K562 (cell line): Measurements from ENCODE around the gene LTBP2. TPM values are rescaled to one million over a fixed set of nuclear protein-coding genes. Genes with fewer than 3 reads are reported as not detected.

Source experiments
- ATF1 ChIP-seq, 2 experiments: fragments of 450-650 bp in 1 of 2; IDR thresholded peaks; 2 replicates each; pipeline ENCODE4 v1.6.1; 2016; ENCODE audit warnings: missing compliant biosample characterization in 1 of 2, missing genetic modification characterization in 1 of 2
- BCOR ChIP-seq: fragments of 450-650 bp; IDR thresholded peaks from 2 replicates; pipeline ENCODE4 v1.6.1; 2016
- ERF ChIP-seq: fragments of 450-650 bp; formaldehyde crosslinking; IDR thresholded peaks from 2 replicates; pipeline ENCODE4 v1.4.0; 2020; ENCODE audit warnings: mild to moderate bottlenecking, mixed read lengths
- ESRRA ChIP-seq: fragments of 450-650 bp; IDR thresholded peaks from 2 replicates; pipeline ENCODE4 v1.6.1; 2014; ENCODE audit warnings: low read depth, mild to moderate bottlenecking, moderate library complexity, borderline replicate concordance
- HNRNPK ChIP-seq: fragments of 200-400 bp; formaldehyde crosslinking; IDR thresholded peaks from one replicate; pipeline ENCODE4 v1.6.1; 2018; ENCODE audit warnings: mild to moderate bottlenecking, low read depth, low read length; ENCODE audit not compliant: poor library complexity, severe bottlenecking
- MEIS2 ChIP-seq: fragments of 450-650 bp; IDR thresholded peaks from 2 replicates; pipeline ENCODE4 v1.6.1; 2014; ENCODE audit warnings: mild to moderate bottlenecking; ENCODE audit not compliant: partially characterized antibody
- RBM14 ChIP-seq: fragments of 200-400 bp; formaldehyde crosslinking; IDR thresholded peaks from 2 replicates; pipeline ENCODE4 v1.6.1; 2018; ENCODE audit warnings: low read depth, mild to moderate bottlenecking, low read length, moderate library complexity, borderline replicate concordance; ENCODE audit not compliant: insufficient read depth
- YY1 ChIP-seq, 3 experiments: IDR thresholded peaks; 2 replicates each; pipeline ENCODE4 v1.6.1; 2011; ENCODE audit warnings: low read length in 2 of 3, mild to moderate bottlenecking in 2 of 3, moderate library complexity in 2 of 3, borderline replicate concordance in 1 of 3, control low read depth in 1 of 3, low read depth in 1 of 3; ENCODE audit not compliant: insufficient read depth in 3 of 3, insufficient replicate concordance in 2 of 3, control insufficient read depth in 1 of 3, insufficient read length in 1 of 3; ENCODE audit errors: extremely low read depth in 1 of 3
- ZNF23 ChIP-seq: fragments of 250-450 bp; sonication (Bioruptor Pico); IDR thresholded peaks from 2 replicates; pipeline ENCODE4 v1.4.0; 2020; ENCODE audit warnings: mild to moderate bottlenecking
- polyA plus RNA-seq, 8 experiments: library from polyadenylated mRNA; depleted of rRNA in 4 of 8; stranded (reverse) in 5 of 8; unstranded in 3 of 8; fragments of >200 nt; fragmentation: Nextera tagmentation in 2 of 8; fragmentation: Illumina TruSeq in 1 of 8; extraction: Ambion mirVana in 2 of 8; extraction: Trizol in 1 of 8; gene quantifications; 2 replicates each; pipeline versions ENCODE4 v1.2.1 to v1.2.3, GENCODE V29; 2011 to 2014; ENCODE audit warnings: inconsistent platforms in 1 of 8, missing spikeins in 1 of 8
- total RNA-seq, 7 experiments: library from RNA; depleted of rRNA in 6 of 7; stranded (reverse); fragments of >200 nt in 6 of 7; fragmentation: Illumina TruSeq in 2 of 7; extraction: Trizol in 2 of 7; gene quantifications; 2 replicates each; pipeline versions ENCODE4 v1.2.1 to v1.2.3, GENCODE V29; 2011 to 2021; ENCODE audit warnings: low replicate concordance in 1 of 7
- TF ChIP-seq, protein P1 (sequence below), 2 experiments: fragments of 450-650 bp; IDR thresholded peaks; 2 replicates each; pipeline ENCODE4 v1.6.1; 2018; ENCODE audit warnings: mild to moderate bottlenecking in 2 of 2, low read depth in 1 of 2; ENCODE audit not compliant: partially characterized antibody in 2 of 2

LTBP2 gene
- total and polyA plus RNA-seq, 9 of the 15 experiments (the other 6 are each of a cell fraction or from before 2014, with no cell fraction given), result under 0.01 to 0.18 (median 0.03) TPM; not detected in 3

DNA sequence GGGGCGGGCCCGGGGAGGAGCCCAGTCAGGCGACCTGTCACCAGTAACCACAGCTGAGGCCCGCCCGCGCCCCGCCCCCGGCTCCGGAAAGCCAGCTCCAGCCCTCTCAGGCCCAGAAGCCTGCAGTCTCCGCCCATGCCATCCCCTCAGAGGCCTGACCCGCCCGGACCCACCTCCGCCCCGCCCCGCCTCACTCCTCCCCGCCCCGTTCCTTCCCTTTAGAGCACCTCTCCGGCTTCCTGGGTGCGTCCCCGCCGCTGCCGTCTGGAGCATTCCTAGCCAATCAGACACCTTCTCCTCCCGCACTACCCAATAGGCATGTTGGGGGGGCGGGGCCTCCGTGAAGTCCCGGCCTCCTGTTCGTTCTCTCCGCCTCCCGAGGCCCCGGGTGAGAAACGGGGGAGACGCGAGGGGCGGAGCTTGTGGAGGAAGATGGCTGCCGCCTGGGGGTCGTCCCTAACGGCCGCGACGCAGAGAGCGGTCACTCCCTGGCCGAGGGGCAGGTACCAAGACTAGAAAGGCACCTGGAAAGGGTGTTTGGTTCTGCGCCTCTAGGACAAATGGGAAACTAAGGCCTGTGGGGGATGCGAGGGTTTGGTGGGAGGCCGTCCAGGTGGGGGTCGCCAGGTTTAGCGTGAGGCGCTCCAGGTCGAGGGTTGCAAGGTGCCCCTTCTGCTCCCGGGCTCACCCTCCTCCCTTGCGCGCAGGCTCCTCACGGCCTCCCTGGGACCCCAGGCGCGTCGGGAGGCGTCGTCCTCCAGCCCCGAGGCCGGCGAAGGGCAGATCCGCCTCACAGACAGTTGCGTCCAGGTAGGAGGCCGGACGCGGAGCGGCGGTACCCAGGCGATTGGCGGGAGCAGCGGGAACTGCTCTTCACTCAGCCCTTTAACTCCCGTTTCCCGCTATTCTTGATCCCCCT is 118.4 kb downstream of the LTBP2 start, which contains the start of gene ISCA2 (continued):
- TF ChIP-seq ERF (CRISPR knock-in tag), result 0 out of 2 replicates have a peak, but pooled peaks have one; percentile 71
- TF ChIP-seq HNRNPK, result no peak
- TF ChIP-seq MEIS2, result peak; percentile 62
- no peak for TF ChIP-seq ATF1 (CRISPR knock-in tag; IDR thresholded peaks at IDR 0.05)
- peak; percentile 34; the same call in 1 of the 2 replicates for TF ChIP-seq ATF1 (tag; IDR thresholded peaks at IDR 0.05)
- TF ChIP-seq, protein P1, sequence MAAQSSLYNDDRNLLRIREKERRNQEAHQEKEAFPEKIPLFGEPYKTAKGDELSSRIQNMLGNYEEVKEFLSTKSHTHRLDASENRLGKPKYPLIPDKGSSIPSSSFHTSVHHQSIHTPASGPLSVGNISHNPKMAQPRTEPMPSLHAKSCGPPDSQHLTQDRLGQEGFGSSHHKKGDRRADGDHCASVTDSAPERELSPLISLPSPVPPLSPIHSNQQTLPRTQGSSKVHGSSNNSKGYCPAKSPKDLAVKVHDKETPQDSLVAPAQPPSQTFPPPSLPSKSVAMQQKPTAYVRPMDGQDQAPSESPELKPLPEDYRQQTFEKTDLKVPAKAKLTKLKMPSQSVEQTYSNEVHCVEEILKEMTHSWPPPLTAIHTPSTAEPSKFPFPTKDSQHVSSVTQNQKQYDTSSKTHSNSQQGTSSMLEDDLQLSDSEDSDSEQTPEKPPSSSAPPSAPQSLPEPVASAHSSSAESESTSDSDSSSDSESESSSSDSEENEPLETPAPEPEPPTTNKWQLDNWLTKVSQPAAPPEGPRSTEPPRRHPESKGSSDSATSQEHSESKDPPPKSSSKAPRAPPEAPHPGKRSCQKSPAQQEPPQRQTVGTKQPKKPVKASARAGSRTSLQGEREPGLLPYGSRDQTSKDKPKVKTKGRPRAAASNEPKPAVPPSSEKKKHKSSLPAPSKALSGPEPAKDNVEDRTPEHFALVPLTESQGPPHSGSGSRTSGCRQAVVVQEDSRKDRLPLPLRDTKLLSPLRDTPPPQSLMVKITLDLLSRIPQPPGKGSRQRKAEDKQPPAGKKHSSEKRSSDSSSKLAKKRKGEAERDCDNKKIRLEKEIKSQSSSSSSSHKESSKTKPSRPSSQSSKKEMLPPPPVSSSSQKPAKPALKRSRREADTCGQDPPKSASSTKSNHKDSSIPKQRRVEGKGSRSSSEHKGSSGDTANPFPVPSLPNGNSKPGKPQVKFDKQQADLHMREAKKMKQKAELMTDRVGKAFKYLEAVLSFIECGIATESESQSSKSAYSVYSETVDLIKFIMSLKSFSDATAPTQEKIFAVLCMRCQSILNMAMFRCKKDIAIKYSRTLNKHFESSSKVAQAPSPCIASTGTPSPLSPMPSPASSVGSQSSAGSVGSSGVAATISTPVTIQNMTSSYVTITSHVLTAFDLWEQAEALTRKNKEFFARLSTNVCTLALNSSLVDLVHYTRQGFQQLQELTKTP (IDR thresholded peaks at IDR 0.05; ENCODE audit: low read depth in 1 of 2, partially characterized antibody in 2 of 2), result no peak
- no peak for TF ChIP-seq RBM14
- no peak for TF ChIP-seq BCOR
- peak; percentile 63; the same call in 1 of the 2 replicates for TF ChIP-seq ESRRA
- TF ChIP-seq ZNF23, result no peak
- TF ChIP-seq YY1 (IDR thresholded peaks at IDR 0.05; ENCODE audit: borderline replicate concordance in 1 of 3, control insufficient read depth in 1 of 3, extremely low read depth in 1 of 3, insufficient read depth in 3 of 3, insufficient read length in 1 of 3, insufficient replicate concordance in 2 of 3, low read depth in 1 of 3, low read length in 2 of 3), result peak; percentile 63 to 94 (median 89)
